Stimulated activated CD4-positive, alpha-beta T cell treated with anti-CD3 and anti-CD28 coated beads, Interleukin-2, amount 100 ng/mL, for 4 hours (primary cell): Measurements from ENCODE around the gene ALG10B.

Source experiments
- DNase-seq: peaks from one replicate; pipeline ENCODE4 v3.0.0-alpha.2; 2020; ENCODE audit warnings: low read depth

ALG10B gene

GRCh38 chr12:38374751-38375150 is 58.2 kb downstream of the ALG10B start:
- no peak for DNase-seq
